GM12891 (cell line): ENCODE measurements around the gene GUCY1A1. TPM values are rescaled to one million over a fixed set of nuclear protein-coding genes. Genes with fewer than 3 reads are reported as not detected.

Experiments used
- DNase-seq: peaks from one replicate; pipeline ENCODE4 v3.0.0; 2011; ENCODE audit warnings: low spot score; ENCODE audit not compliant: insufficient read length
- FAIRE-seq: peaks from 2 replicates; lab custom pipeline; 2011; peaks lifted over from hg19 to GRCh38; lab: Jason Lieb, UNC
- PAX5 ChIP-seq: IDR thresholded peaks from 2 replicates; pipeline ENCODE4 v1.6.1; 2011; ENCODE audit warnings: low read length, moderate library complexity, mild to moderate bottlenecking; ENCODE audit not compliant: insufficient read depth, severe bottlenecking
- POLR2A ChIP-seq: IDR thresholded peaks from 2 replicates; pipeline ENCODE4 v1.6.1; 2011; ENCODE audit warnings: low read depth, low read length, control low read depth
- POLR2AphosphoS5 ChIP-seq: IDR thresholded peaks from 2 replicates; pipeline ENCODE4 v1.6.1; 2011; ENCODE audit warnings: low read depth, low read length, control low read depth
- POU2F2 ChIP-seq: IDR thresholded peaks from 2 replicates; pipeline ENCODE4 v1.6.1; 2011; ENCODE audit warnings: low read depth, mild to moderate bottlenecking, control low read depth, low read length, moderate library complexity
- SPI1 ChIP-seq: IDR thresholded peaks from 2 replicates; pipeline ENCODE4 v1.6.1; 2011; ENCODE audit warnings: low read depth, low read length, control low read depth
- TAF1 ChIP-seq: IDR thresholded peaks from 2 replicates; pipeline ENCODE4 v1.6.1; 2011; ENCODE audit warnings: low read depth, low read length, control low read depth
- polyA plus RNA-seq: library from polyadenylated mRNA; unstranded; fragments of >200 nt; gene quantifications from one replicate; pipeline ENCODE4 v1.2.1, GENCODE V29; 2012; ENCODE audit warnings: low read depth, missing spikeins, inconsistent platforms; ENCODE audit not compliant: missing spikeins

The GUCY1A1 gene
- 0.27 TPM for polyA plus RNA-seq

- FAIRE-seq: no peak
- DNase-seq: no peak
- TF ChIP-seq POLR2AphosphoS5: no peak
- no peak for TF ChIP-seq TAF1
- TF ChIP-seq POU2F2: no peak
- TF ChIP-seq PAX5: no peak
- TF ChIP-seq SPI1: no peak
- TF ChIP-seq POLR2A: no peak
These were observed at the start of gene GUCY1A1 for GRCh38 chr4:155666344-155667221. TSS of gene GUCY1A1 (plus strand) at chr4:155666848. CDS start at chr4:155696868, 30,020 bp downstream.

GRCh38 chr4:155617296-155617695 lies 49.4 kb upstream of the GUCY1A1 start:
- no peak for FAIRE-seq
- DNase-seq: no peak
- TF ChIP-seq POU2F2 (no peak), PAX5 (no peak), POLR2A (no peak), TAF1 (no peak), SPI1 (no peak), POLR2AphosphoS5 (no peak)

- TF ChIP-seq POLR2AphosphoS5: no peak
- no peak for TF ChIP-seq POLR2A
- no peak for TF ChIP-seq TAF1
- TF ChIP-seq POU2F2: no peak
- TF ChIP-seq PAX5: no peak
- DNase-seq (no peak), FAIRE-seq (no peak)
These were observed 48.3 kb upstream of the GUCY1A1 start for GRCh38 chr4:155618183-155618838.

GRCh38 chr4:155620637-155621036 lies 46.0 kb upstream of the GUCY1A1 start:
- DNase-seq (no peak), FAIRE-seq (no peak)
- TF ChIP-seq POLR2A: no peak

- no peak for DNase-seq
- FAIRE-seq: no peak
These were observed 42.2 kb upstream of the GUCY1A1 start for GRCh38 chr4:155624478-155624877.

GRCh38 chr4:155626561-155626960 lies 40.1 kb upstream of the GUCY1A1 start:
- no peak for FAIRE-seq
- TF ChIP-seq POLR2A (no peak), PAX5 (no peak), TAF1 (no peak), SPI1 (no peak), POLR2AphosphoS5 (no peak), POU2F2 (no peak)
- no peak for DNase-seq

More at GRCh38 chr4:155624478-155624877, 42.2 kb upstream of the GUCY1A1 start:
- TF ChIP-seq POLR2A: no peak
- TF ChIP-seq PAX5: no peak
- no peak for TF ChIP-seq TAF1
- TF ChIP-seq SPI1: no peak
- no peak for TF ChIP-seq POU2F2
- no peak for TF ChIP-seq POLR2AphosphoS5

GRCh38 chr4:155629183-155629825 lies 37.3 kb upstream of the GUCY1A1 start:
- no peak for TF ChIP-seq SPI1
- TF ChIP-seq TAF1: no peak
- TF ChIP-seq POU2F2: no peak
- TF ChIP-seq POLR2A: no peak
- TF ChIP-seq PAX5: no peak
- no peak for TF ChIP-seq POLR2AphosphoS5
- FAIRE-seq: no peak
- DNase-seq: no peak

- FAIRE-seq (no peak), DNase-seq (no peak)
- TF ChIP-seq TAF1: no peak
- TF ChIP-seq SPI1: no peak
- no peak for TF ChIP-seq POLR2A
- TF ChIP-seq PAX5: no peak
- TF ChIP-seq POU2F2: no peak
- TF ChIP-seq POLR2AphosphoS5: no peak
These were observed 36.7 kb upstream of the GUCY1A1 start for GRCh38 chr4:155629956-155630355.

GRCh38 chr4:155632310-155632840 lies 34.3 kb upstream of the GUCY1A1 start:
- DNase-seq: no peak
- no peak for TF ChIP-seq POLR2AphosphoS5
- TF ChIP-seq POU2F2: no peak
- no peak for TF ChIP-seq POLR2A
- no peak for TF ChIP-seq PAX5
- TF ChIP-seq SPI1: no peak
- no peak for TF ChIP-seq TAF1
- FAIRE-seq: no peak
